Effector memory CD8-positive, alpha-beta T cell (primary cell): ENCODE measurements around the gene POU4F3.

Experiments
- ATAC-seq: fragments of 150-1000 bp; cut with Tn5 transposase; replicated peaks from 2 replicates; pipeline ENCODE4 v1.10.0; 2021; ENCODE audit warnings: mild to moderate bottlenecking, moderate library complexity
- DNase-seq, 3 experiments: peaks; one replicate each; pipeline ENCODE4 v3.0.0; 2021
- H3K27ac Mint-ChIP-seq, 2 donors: one replicate each; pipeline ENCODE4 v1.8.0; 2022; ENCODE audit warnings: mild to moderate bottlenecking in 2 of 2, mixed read lengths in 2 of 2, moderate library complexity in 2 of 2
- H3K27me3 Mint-ChIP-seq, 2 donors: one replicate each; pipeline ENCODE4 v1.8.0; 2022; ENCODE audit warnings: mixed read lengths in 2 of 2
- H3K36me3 Mint-ChIP-seq: one replicate; pipeline ENCODE4 v1.8.0; 2022; ENCODE audit warnings: mild to moderate bottlenecking, moderate library complexity, mixed read lengths; ENCODE audit not compliant: insufficient read depth
- H3K4me1 Mint-ChIP-seq, 2 donors: one replicate each; pipeline ENCODE4 v1.8.0; 2022; ENCODE audit warnings: low read depth in 2 of 2, mixed read lengths in 2 of 2
- H3K4me3 Mint-ChIP-seq, 2 donors: one replicate each; pipeline ENCODE4 v1.8.0; 2022; ENCODE audit warnings: mild to moderate bottlenecking in 2 of 2, mixed read lengths in 2 of 2, moderate library complexity in 2 of 2
- H3K9me3 Mint-ChIP-seq, 2 donors: one replicate each; pipeline ENCODE4 v1.8.0; 2022; ENCODE audit warnings: mixed read lengths in 2 of 2

Gene POU4F3

GRCh38 chr5:146327257-146327870, 11.3 kb upstream of the POU4F3 start:
- ATAC-seq (no peak), DNase-seq (no peak)
- no peak overlapping the region for H3K27ac Mint-ChIP-seq
- peaks cover 48 to 49% of the 10 kb centered on the region in 2 donors for H3K27me3 Mint-ChIP-seq
- no peaks in the 10 kb centered on the region for H3K9me3 Mint-ChIP-seq
- no peaks in the 10 kb centered on the region for H3K4me1 Mint-ChIP-seq
- H3K4me3 Mint-ChIP-seq, result no peak overlapping the region
- no peaks in the 10 kb centered on the region for H3K36me3 Mint-ChIP-seq

DNA sequence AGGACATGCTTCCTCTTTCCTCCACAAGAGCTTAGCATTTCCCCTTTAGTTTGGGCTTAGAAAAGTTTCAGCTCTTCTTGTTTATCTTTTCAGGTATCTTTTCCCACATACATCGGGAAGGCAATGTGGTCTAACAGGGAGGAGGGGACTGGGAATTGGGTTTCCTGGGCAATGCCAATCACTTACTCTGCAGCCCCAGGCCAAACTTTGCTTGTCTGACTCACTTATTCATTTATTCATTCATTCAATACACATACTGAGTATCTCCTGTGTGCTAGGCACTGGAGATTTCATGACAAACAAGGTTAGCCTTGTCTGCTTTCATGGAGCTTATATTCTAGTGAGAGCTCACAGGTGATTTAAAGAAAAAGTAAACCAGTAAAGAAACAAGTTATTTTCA, 10.7 kb upstream of the POU4F3 start:
- Mint-ChIP-seq H3K27me3 (peaks cover 54% of the 10 kb centered on the region in 2 donors), H3K27ac (no peak overlapping the region), H3K4me3 (no peak overlapping the region)

GRCh38 chr5:146329697-146330096, 8.9 kb upstream of the POU4F3 start:
- Mint-ChIP-seq H3K27me3 (peaks cover 69 to 71% of the 10 kb centered on the region in 2 donors), H3K36me3 (no peaks in the 10 kb centered on the region), H3K27ac (no peak overlapping the region), H3K9me3 (no peaks in the 10 kb centered on the region), H3K4me3 (no peak overlapping the region), H3K4me1 (no peaks in the 10 kb centered on the region)
- no peak for DNase-seq
- ATAC-seq, result no peak

More for the DNA sequence above, 10.7 kb upstream of the POU4F3 start:
- Mint-ChIP-seq H3K4me1 (no peaks in the 10 kb centered on the region), H3K9me3 (no peaks in the 10 kb centered on the region), H3K36me3 (no peaks in the 10 kb centered on the region)
- no peak for ATAC-seq
- no peak for DNase-seq

DNA sequence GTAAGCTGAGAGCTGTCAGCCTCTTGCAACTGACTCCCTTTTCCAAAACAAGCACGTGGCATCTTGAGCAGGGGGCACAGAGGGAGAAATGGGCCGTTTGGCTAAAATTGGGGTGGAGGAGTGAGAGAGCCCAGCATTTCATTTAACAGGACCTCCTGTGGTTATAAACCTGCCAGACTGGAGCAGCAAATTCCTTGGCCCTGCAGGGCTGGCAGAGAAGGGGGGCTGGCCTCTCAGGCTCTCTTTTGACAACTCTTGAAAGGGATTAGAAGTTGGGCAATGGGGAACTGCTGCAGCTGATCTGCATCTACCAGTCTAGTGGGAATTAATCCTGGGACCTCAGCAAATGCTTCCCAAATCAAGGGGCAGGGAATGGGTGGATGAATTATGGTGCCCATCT, 7.2 kb upstream of the POU4F3 start:
- ATAC-seq (no peak), DNase-seq (no peak)
- H3K9me3 Mint-ChIP-seq, result no peaks in the 10 kb centered on the region
- H3K4me3 Mint-ChIP-seq, result no peak overlapping the region
- H3K27ac Mint-ChIP-seq, result no peak overlapping the region
- H3K36me3 Mint-ChIP-seq, result no peaks in the 10 kb centered on the region
- H3K4me1 Mint-ChIP-seq, result no peaks in the 10 kb centered on the region
- peaks cover 77 to 78% of the 10 kb centered on the region in 2 donors for H3K27me3 Mint-ChIP-seq

- ATAC-seq (no peak), DNase-seq (no peak)
- no peak overlapping the region for H3K27ac Mint-ChIP-seq
- no peaks in the 10 kb centered on the region for H3K36me3 Mint-ChIP-seq
- no peaks in the 10 kb centered on the region for H3K9me3 Mint-ChIP-seq
- H3K27me3 Mint-ChIP-seq, result peaks cover 80 to 84% of the 10 kb centered on the region in 2 donors
- no peak overlapping the region for H3K4me3 Mint-ChIP-seq
- peaks cover 3 to 8% of the 10 kb centered on the region in 2 donors for H3K4me1 Mint-ChIP-seq
Observed at GRCh38 chr5:146334074-146334533, 4.5 kb upstream of the POU4F3 start.

- DNase-seq (no peak), ATAC-seq (no peak)
- H3K4me3 Mint-ChIP-seq, result no peak overlapping the region
- no peak overlapping the region for H3K27ac Mint-ChIP-seq
- peaks cover 89 to 93% of the 10 kb centered on the region in 2 donors for H3K27me3 Mint-ChIP-seq
- peaks cover 3 to 8% of the 10 kb centered on the region in 2 donors for H3K4me1 Mint-ChIP-seq
- no peaks in the 10 kb centered on the region for H3K36me3 Mint-ChIP-seq
- peaks cover 0 to 3% of the 10 kb centered on the region in 2 donors for H3K9me3 Mint-ChIP-seq
Observed at GRCh38 chr5:146336197-146336596, 2.4 kb upstream of the POU4F3 start.

- peaks cover 0 to 3% of the 10 kb centered on the region in 2 donors for H3K9me3 Mint-ChIP-seq
- peaks cover 95 to 100% of the 10 kb centered on the region in 2 donors for H3K27me3 Mint-ChIP-seq
- ATAC-seq (no peak), DNase-seq (no peak)
- no peak overlapping the region for H3K4me3 Mint-ChIP-seq
- H3K27ac Mint-ChIP-seq, result no peak overlapping the region
- peaks cover 3 to 8% of the 10 kb centered on the region in 2 donors for H3K4me1 Mint-ChIP-seq
- H3K36me3 Mint-ChIP-seq, result no peaks in the 10 kb centered on the region
Observed at GRCh38 chr5:146337264-146337904, 1.3 kb upstream of the POU4F3 start.

DNA sequence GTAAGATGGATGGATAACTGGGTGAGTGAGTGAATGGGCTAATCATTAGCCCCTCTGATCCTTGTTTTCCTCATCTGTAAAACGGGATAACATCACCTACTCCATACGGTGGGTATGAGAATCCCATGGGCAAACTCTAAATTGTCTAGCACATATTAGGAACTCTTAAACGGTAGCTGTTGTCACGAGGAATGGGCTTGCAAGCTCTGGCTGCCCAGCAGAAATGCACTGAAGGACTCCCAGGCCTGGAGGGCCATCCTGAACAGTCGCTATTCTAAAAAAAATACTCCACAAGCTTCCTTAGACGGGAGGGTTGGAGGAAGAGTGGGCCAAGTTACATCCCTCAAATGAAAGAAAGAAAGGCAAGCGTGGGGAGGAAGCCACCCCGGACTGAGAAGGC, 711 bp upstream of the POU4F3 start:
- Mint-ChIP-seq H3K27me3 (peaks cover 96 to 100% of the 10 kb centered on the region in 2 donors), H3K4me1 (peaks cover 3 to 11% of the 10 kb centered on the region in 2 donors), H3K27ac (no peak overlapping the region), H3K4me3 (no peak overlapping the region), H3K9me3 (peaks cover 0 to 3% of the 10 kb centered on the region in 2 donors), H3K36me3 (no peaks in the 10 kb centered on the region)
- ATAC-seq, result no peak
- DNase-seq, result no peak

DNA sequence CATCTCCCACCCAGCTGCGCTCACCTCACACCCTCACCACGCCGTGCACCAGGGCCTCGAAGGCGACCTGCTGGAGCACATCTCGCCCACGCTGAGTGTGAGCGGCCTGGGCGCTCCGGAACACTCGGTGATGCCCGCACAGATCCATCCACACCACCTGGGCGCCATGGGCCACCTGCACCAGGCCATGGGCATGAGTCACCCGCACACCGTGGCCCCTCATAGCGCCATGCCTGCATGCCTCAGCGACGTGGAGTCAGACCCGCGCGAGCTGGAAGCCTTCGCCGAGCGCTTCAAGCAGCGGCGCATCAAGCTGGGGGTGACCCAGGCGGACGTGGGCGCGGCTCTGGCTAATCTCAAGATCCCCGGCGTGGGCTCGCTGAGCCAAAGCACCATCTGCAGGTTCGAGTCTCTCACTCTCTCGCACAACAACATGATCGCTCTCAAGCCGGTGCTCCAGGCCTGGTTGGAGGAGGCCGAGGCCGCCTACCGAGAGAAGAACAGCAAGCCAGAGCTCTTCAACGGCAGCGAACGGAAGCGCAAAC, 1.1 kb downstream of the POU4F3 start:
- H3K27me3 Mint-ChIP-seq, result peaks cover 92 to 100% of the 10 kb centered on the region in 2 donors
- DNase-seq, result no peak
- H3K4me1 Mint-ChIP-seq, result peaks cover 6 to 11% of the 10 kb centered on the region in 2 donors
- H3K4me3 Mint-ChIP-seq, result no peak overlapping the region
- no peaks in the 10 kb centered on the region for H3K36me3 Mint-ChIP-seq
- no peak for ATAC-seq
- peaks cover 0 to 3% of the 10 kb centered on the region in 2 donors for H3K9me3 Mint-ChIP-seq
- peak overlapping the region in 1 of 2 donors; percentile 39 for H3K27ac Mint-ChIP-seq

DNA sequence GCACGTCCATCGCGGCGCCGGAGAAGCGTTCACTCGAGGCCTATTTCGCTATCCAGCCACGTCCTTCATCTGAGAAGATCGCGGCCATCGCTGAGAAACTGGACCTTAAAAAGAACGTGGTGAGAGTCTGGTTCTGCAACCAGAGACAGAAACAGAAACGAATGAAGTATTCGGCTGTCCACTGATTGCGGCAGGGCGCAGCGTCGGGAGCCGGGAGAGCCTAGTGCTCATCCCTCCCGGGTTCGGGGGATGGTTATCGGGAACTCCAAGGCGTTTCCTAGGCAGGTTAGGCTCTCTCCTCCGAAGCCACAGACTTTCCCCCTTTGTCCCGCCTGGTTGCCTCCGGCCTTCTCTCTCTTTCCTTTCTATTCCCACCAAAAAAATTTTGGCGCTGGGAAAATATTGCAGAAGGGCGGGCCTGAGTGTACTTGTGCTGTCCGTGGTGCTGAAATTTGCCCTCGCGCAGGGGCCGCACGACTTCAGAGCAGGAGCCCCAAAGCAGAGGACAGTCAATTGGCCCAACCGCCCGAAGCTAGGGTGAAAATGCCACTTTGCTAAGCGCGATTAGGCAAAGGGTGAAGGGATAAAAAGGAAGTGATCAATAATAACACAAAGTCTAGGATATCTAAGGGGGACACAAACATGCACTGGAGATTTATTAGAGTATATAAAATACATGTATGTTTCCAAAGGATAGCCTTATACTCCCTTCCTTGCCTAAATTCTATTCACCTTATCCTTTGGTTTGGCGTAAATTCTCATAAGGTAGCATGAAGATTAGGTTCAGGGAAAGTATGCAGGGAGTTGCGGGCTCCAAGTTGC, 1.8 kb downstream of the POU4F3 start:
- H3K27me3 Mint-ChIP-seq, result peaks cover 95 to 100% of the 10 kb centered on the region in 2 donors
- no peaks in the 10 kb centered on the region for H3K36me3 Mint-ChIP-seq
- H3K4me3 Mint-ChIP-seq, result no peak overlapping the region
- H3K9me3 Mint-ChIP-seq, result peaks cover 0 to 3% of the 10 kb centered on the region in 2 donors
- peaks cover 9 to 15% of the 10 kb centered on the region in 2 donors for H3K4me1 Mint-ChIP-seq
- ATAC-seq (no peak), DNase-seq (no peak)
- no peak overlapping the region for H3K27ac Mint-ChIP-seq

- no peak overlapping the region for H3K27ac Mint-ChIP-seq
- no peak overlapping the region for H3K4me3 Mint-ChIP-seq
- ATAC-seq (no peak), DNase-seq (no peak)
- peaks cover 9 to 20% of the 10 kb centered on the region in 2 donors for H3K4me1 Mint-ChIP-seq
- H3K9me3 Mint-ChIP-seq, result peaks cover 0 to 3% of the 10 kb centered on the region in 2 donors
- peaks cover 95 to 100% of the 10 kb centered on the region in 2 donors for H3K27me3 Mint-ChIP-seq
- H3K36me3 Mint-ChIP-seq, result no peaks in the 10 kb centered on the region
Observed at GRCh38 chr5:146341854-146342253, 3.2 kb downstream of the POU4F3 start.

- ATAC-seq, result no peak
Observed at GRCh38 chr5:146342519-146342881, 3.9 kb downstream of the POU4F3 start.

More at GRCh38 chr5:146342519-146342881, 3.9 kb downstream of the POU4F3 start:
- no peak overlapping the region for H3K27ac Mint-ChIP-seq
- no peaks in the 10 kb centered on the region for H3K36me3 Mint-ChIP-seq
- peaks cover 9 to 19% of the 10 kb centered on the region in 2 donors for H3K4me1 Mint-ChIP-seq
- no peak for DNase-seq
- H3K9me3 Mint-ChIP-seq, result peaks cover 0 to 3% of the 10 kb centered on the region in 2 donors
- H3K27me3 Mint-ChIP-seq, result peaks cover 92 to 100% of the 10 kb centered on the region in 2 donors
- no peak overlapping the region for H3K4me3 Mint-ChIP-seq
